HG03175 (cell line): ENCODE measurements around the gene FAM149B1.

ENCODE experiments used
- ATAC-seq: cut with Tn5 transposase; IDR thresholded peaks from one replicate; pipeline ENCODE4 v1.9.1; 2021; ENCODE audit warnings: mild to moderate bottlenecking, moderate library complexity; ENCODE audit not compliant: unreplicated experiment

Gene FAM149B1

GRCh38 chr10:73172867-73173266 is 4.9 kb downstream of the FAM149B1 start:
- ATAC-seq, result no peak

- ATAC-seq, result no peak
Measured at GRCh38 chr10:73174148-73174925, 6.4 kb downstream of the FAM149B1 start.

- ATAC-seq, result no peak
Measured at GRCh38 chr10:73182568-73182967, 14.6 kb downstream of the FAM149B1 start.

GRCh38 chr10:73183667-73184281 is 15.9 kb downstream of the FAM149B1 start:
- no peak for ATAC-seq

GRCh38 chr10:73186266-73186665 is 18.3 kb downstream of the FAM149B1 start:
- ATAC-seq, result no peak

GRCh38 chr10:73190188-73190587 is 22.3 kb downstream of the FAM149B1 start:
- ATAC-seq, result no peak

GRCh38 chr10:73205081-73205480 is 37.2 kb downstream of the FAM149B1 start:
- no peak for ATAC-seq

GRCh38 chr10:73205890-73206289 is 38.0 kb downstream of the FAM149B1 start:
- ATAC-seq, result no peak

- no peak for ATAC-seq
Measured at GRCh38 chr10:73206385-73206784, 38.5 kb downstream of the FAM149B1 start.

GRCh38 chr10:73207883-73208282 is 40.0 kb downstream of the FAM149B1 start:
- no peak for ATAC-seq

GRCh38 chr10:73209705-73210104 is 41.8 kb downstream of the FAM149B1 start:
- no peak for ATAC-seq

GRCh38 chr10:73210395-73211105 is 42.6 kb downstream of the FAM149B1 start:
- ATAC-seq, result no peak

- no peak for ATAC-seq
Measured at GRCh38 chr10:73211106-73211811, 43.3 kb downstream of the FAM149B1 start.

GRCh38 chr10:73215749-73216148 is 47.8 kb downstream of the FAM149B1 start:
- ATAC-seq, result no peak

- no peak for ATAC-seq
Measured at GRCh38 chr10:73217628-73218027, 49.7 kb downstream of the FAM149B1 start.

- ATAC-seq, result no peak
Measured at GRCh38 chr10:73218431-73219191, 50.7 kb downstream of the FAM149B1 start.

- no peak for ATAC-seq
Measured at GRCh38 chr10:73219384-73219783, 51.5 kb downstream of the FAM149B1 start.

GRCh38 chr10:73220989-73221388 is 53.1 kb downstream of the FAM149B1 start:
- no peak for ATAC-seq

GRCh38 chr10:73225518-73225917 is 57.6 kb downstream of the FAM149B1 start:
- ATAC-seq, result no peak

GRCh38 chr10:73226663-73227062 is 58.7 kb downstream of the FAM149B1 start:
- ATAC-seq, result no peak

- no peak for ATAC-seq
Measured at GRCh38 chr10:73228247-73228646, 60.3 kb downstream of the FAM149B1 start.
